ENCODE data around the gene EXOC3L1.

The EXOC3L1 gene

DNA sequence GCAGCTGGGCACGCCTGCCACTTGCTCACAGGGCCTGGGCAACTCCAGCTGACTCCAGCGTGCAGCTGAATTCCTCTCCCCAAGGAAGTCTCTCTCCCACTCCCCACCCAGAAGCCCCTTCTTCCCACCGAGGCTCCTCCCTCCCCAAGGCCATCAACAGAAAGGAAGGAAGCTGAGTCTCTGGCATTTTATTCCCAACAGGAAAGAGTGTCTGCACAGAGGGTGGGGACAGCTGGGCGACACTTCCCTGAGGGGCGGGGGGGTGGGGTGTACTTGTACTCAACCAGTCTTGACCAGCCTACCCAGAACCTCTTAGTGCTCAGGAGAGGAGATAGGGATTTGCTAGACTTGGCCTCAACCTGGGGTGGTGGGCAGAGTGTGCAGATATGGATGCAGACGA, at the start of gene EXOC3L1:
Gene EXOC3L1, minus strand, starts transcription at position 96 of the 400 bp plus-strand sequence. CDS start 460 bp downstream, outside the sequence.
- Histone ChIP-seq H3K36me3 (ENCODE audit: control insufficient read depth in 1 of 2, insufficient read depth in 2 of 2, low read length in 2 of 2) (peaks cover 14% of the 10 kb centered on the region in 2 donors), H3K4me3 (ENCODE audit: low read depth in 1 of 2, low read length in 2 of 2) (no peak within 1 kb of the TSS), H3K27me3 (ENCODE audit: low read depth, low read length) (no peaks in the 10 kb centered on the region), H3K27ac (ENCODE audit: low read length) (no peak within 1 kb of the TSS), H3K9me3 (ENCODE audit: control insufficient read depth in 1 of 2, low read length in 2 of 2) (no peaks in the 10 kb centered on the region), H3K4me1 (ENCODE audit: control insufficient read depth in 1 of 2, insufficient read depth in 2 of 2, low read length in 2 of 2) (peaks cover 15 to 36% of the 10 kb centered on the region in 2 donors)

DNA sequence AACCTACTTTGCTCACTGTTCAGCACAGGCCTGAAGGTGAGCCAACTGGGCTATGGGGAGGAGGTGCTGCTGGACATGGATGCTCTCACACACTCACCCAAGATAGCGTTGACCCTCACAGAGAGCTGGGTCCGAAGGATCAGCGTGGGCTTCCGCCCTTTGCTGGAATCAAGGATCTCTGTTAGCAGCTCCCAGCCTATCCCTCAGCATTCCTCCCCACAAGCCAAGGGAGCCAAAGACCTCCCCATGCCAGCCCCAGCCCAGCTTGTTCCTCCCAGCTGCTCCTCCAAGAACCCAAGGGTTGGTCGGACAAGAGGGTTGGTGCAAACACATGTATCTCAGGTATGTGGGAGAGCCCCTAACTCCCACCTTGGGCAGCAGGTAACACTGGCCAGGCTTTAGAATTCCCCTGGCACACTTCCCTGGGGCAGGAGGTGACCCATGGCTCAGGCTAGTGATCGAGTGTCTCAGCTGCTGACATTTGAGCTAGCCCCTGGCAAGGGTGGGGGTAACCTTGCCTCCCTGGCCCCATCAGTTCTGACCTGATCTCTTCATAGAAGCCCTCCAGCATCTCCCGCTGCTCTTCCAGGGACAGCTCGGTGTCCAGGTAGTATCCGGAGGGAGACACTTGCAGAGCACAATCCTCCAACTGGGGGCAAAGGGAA, 49.0 kb upstream of the EXOC3L1 start:
- Histone ChIP-seq H3K36me3 (ENCODE audit: control insufficient read depth in 1 of 2, insufficient read depth in 2 of 2, low read length in 2 of 2) (peaks cover 37 to 54% of the 10 kb centered on the region in 2 donors), H3K9me3 (ENCODE audit: control insufficient read depth in 1 of 2, low read length in 2 of 2) (no peaks in the 10 kb centered on the region), H3K4me1 (ENCODE audit: control insufficient read depth in 1 of 2, insufficient read depth in 2 of 2, low read length in 2 of 2) (peaks cover 0 to 13% of the 10 kb centered on the region in 2 donors), H3K27me3 (ENCODE audit: low read depth, low read length) (no peaks in the 10 kb centered on the region), H3K27ac (ENCODE audit: low read length) (no peak overlapping the region), H3K4me3 (ENCODE audit: low read depth in 1 of 2, low read length in 2 of 2) (no peak overlapping the region)

DNA sequence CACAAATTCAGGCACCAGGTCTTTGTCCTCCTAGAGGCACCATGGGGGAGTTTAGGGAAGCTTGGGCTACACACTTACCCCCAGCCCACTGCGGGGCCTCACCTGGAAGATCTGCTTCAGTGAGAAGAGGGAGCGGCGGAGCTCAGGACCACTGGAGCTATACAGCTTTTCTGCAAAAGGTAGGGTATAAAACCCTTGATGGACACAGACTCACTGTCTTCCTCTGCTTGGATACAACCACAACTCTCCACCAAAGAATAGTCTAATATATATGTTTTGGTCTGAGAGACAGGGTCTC, 48.3 kb upstream of the EXOC3L1 start:
- Histone ChIP-seq H3K4me1 (ENCODE audit: control insufficient read depth in 1 of 2, insufficient read depth in 2 of 2, low read length in 2 of 2) (peaks cover 0 to 11% of the 10 kb centered on the region in 2 donors), H3K27ac (ENCODE audit: low read length) (no peak overlapping the region), H3K36me3 (ENCODE audit: control insufficient read depth in 1 of 2, insufficient read depth in 2 of 2, low read length in 2 of 2) (peaks cover 41 to 60% of the 10 kb centered on the region in 2 donors), H3K9me3 (ENCODE audit: control insufficient read depth in 1 of 2, low read length in 2 of 2) (no peaks in the 10 kb centered on the region), H3K4me3 (ENCODE audit: low read depth in 1 of 2, low read length in 2 of 2) (no peak overlapping the region), H3K27me3 (ENCODE audit: low read depth, low read length) (no peaks in the 10 kb centered on the region)

- Histone ChIP-seq H3K27ac (ENCODE audit: low read length) (no peak overlapping the region), H3K27me3 (ENCODE audit: low read depth, low read length) (no peaks in the 10 kb centered on the region), H3K36me3 (ENCODE audit: control insufficient read depth in 1 of 2, insufficient read depth in 2 of 2, low read length in 2 of 2) (peaks cover 42 to 62% of the 10 kb centered on the region in 2 donors), H3K4me1 (ENCODE audit: control insufficient read depth in 1 of 2, insufficient read depth in 2 of 2, low read length in 2 of 2) (peaks cover 0 to 11% of the 10 kb centered on the region in 2 donors), H3K9me3 (ENCODE audit: control insufficient read depth in 1 of 2, low read length in 2 of 2) (no peaks in the 10 kb centered on the region), H3K4me3 (ENCODE audit: low read depth in 1 of 2, low read length in 2 of 2) (no peak overlapping the region)
These were observed 47.7 kb upstream of the EXOC3L1 start for GRCh38 chr16:67237396-67238277.

GRCh38 chr16:67236563-67237395, 46.8 kb upstream of the EXOC3L1 start:
- Histone ChIP-seq H3K9me3 (ENCODE audit: control insufficient read depth in 1 of 2, low read length in 2 of 2) (no peaks in the 10 kb centered on the region), H3K4me1 (ENCODE audit: control insufficient read depth in 1 of 2, insufficient read depth in 2 of 2, low read length in 2 of 2) (peaks cover 0 to 11% of the 10 kb centered on the region in 2 donors)

GRCh38 chr16:67235816-67236562, 46.1 kb upstream of the EXOC3L1 start:
- Histone ChIP-seq H3K36me3 (ENCODE audit: control insufficient read depth in 1 of 2, insufficient read depth in 2 of 2, low read length in 2 of 2) (peaks cover 52 to 66% of the 10 kb centered on the region in 2 donors), H3K4me3 (ENCODE audit: low read depth in 1 of 2, low read length in 2 of 2) (no peak overlapping the region), H3K4me1 (ENCODE audit: control insufficient read depth in 1 of 2, insufficient read depth in 2 of 2, low read length in 2 of 2) (peaks cover 0 to 5% of the 10 kb centered on the region in 2 donors), H3K9me3 (ENCODE audit: control insufficient read depth in 1 of 2, low read length in 2 of 2) (no peaks in the 10 kb centered on the region), H3K27me3 (ENCODE audit: low read depth, low read length) (no peaks in the 10 kb centered on the region), H3K27ac (ENCODE audit: low read length) (no peak overlapping the region)

More at GRCh38 chr16:67236563-67237395, 46.8 kb upstream of the EXOC3L1 start:
- no peak overlapping the region for H3K4me3 ChIP-seq (ENCODE audit: low read depth in 1 of 2, low read length in 2 of 2)
- H3K27ac ChIP-seq (ENCODE audit: low read length), result no peak overlapping the region
- H3K27me3 ChIP-seq (ENCODE audit: low read depth, low read length), result no peaks in the 10 kb centered on the region
- peaks cover 44 to 63% of the 10 kb centered on the region in 2 donors for H3K36me3 ChIP-seq (ENCODE audit: control insufficient read depth in 1 of 2, insufficient read depth in 2 of 2, low read length in 2 of 2)

DNA sequence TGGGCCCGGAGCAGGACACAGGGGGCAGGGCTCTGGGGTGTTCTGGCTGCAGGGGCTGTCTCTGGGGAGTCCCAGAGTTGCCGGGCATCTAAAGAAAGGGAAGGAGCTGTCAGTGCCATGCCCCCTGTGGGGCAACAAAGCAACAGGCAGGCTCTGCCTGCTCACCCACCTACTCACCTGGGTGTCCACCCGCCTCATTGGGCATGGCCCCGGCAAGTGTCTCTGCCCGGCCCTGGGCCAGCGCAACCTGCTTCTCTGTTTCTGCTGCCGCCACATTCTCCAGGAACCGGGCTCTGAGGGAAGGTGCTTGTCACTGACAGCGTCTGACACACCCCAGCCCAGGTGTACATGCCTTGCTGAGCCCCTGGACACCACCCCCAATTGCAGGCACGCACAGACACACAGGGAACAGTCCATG, 44.3 kb upstream of the EXOC3L1 start:
- Histone ChIP-seq H3K36me3 (ENCODE audit: control insufficient read depth in 1 of 2, insufficient read depth in 2 of 2, low read length in 2 of 2) (peaks cover 58 to 80% of the 10 kb centered on the region in 2 donors), H3K4me1 (ENCODE audit: control insufficient read depth in 1 of 2, insufficient read depth in 2 of 2, low read length in 2 of 2) (no peaks in the 10 kb centered on the region), H3K9me3 (ENCODE audit: control insufficient read depth in 1 of 2, low read length in 2 of 2) (no peaks in the 10 kb centered on the region), H3K27ac (ENCODE audit: low read length) (no peak overlapping the region), H3K4me3 (ENCODE audit: low read depth in 1 of 2, low read length in 2 of 2) (no peak overlapping the region), H3K27me3 (ENCODE audit: low read depth, low read length) (no peaks in the 10 kb centered on the region)

GRCh38 chr16:67233596-67233995, 43.7 kb upstream of the EXOC3L1 start:
- no peak overlapping the region for H3K4me3 ChIP-seq (ENCODE audit: low read depth in 1 of 2, low read length in 2 of 2)
- no peaks in the 10 kb centered on the region for H3K9me3 ChIP-seq (ENCODE audit: control insufficient read depth in 1 of 2, low read length in 2 of 2)
- H3K27me3 ChIP-seq (ENCODE audit: low read depth, low read length), result no peaks in the 10 kb centered on the region
- H3K27ac ChIP-seq (ENCODE audit: low read length), result no peak overlapping the region
- H3K4me1 ChIP-seq (ENCODE audit: control insufficient read depth in 1 of 2, insufficient read depth in 2 of 2, low read length in 2 of 2), result no peaks in the 10 kb centered on the region
- peaks cover 57 to 80% of the 10 kb centered on the region in 2 donors for H3K36me3 ChIP-seq (ENCODE audit: control insufficient read depth in 1 of 2, insufficient read depth in 2 of 2, low read length in 2 of 2)

GRCh38 chr16:67230809-67231660, 41.1 kb upstream of the EXOC3L1 start:
- Histone ChIP-seq H3K27me3 (ENCODE audit: low read depth, low read length) (no peaks in the 10 kb centered on the region), H3K27ac (ENCODE audit: low read length) (no peak overlapping the region), H3K4me1 (ENCODE audit: control insufficient read depth in 1 of 2, insufficient read depth in 2 of 2, low read length in 2 of 2) (peaks cover 8 to 15% of the 10 kb centered on the region in 2 donors), H3K4me3 (ENCODE audit: low read depth in 1 of 2, low read length in 2 of 2) (no peak overlapping the region), H3K9me3 (ENCODE audit: control insufficient read depth in 1 of 2, low read length in 2 of 2) (no peaks in the 10 kb centered on the region), H3K36me3 (ENCODE audit: control insufficient read depth in 1 of 2, insufficient read depth in 2 of 2, low read length in 2 of 2) (peaks cover 43 to 70% of the 10 kb centered on the region in 2 donors)

Measured in muscle layer of duodenum (tissue), 2 donors.